Fibroblast of lung (primary cell): ENCODE data around the gene ANXA6. TPM values are rescaled to one million over a fixed set of nuclear protein-coding genes. Genes with fewer than 3 reads are reported as not detected.

ENCODE experiments used
- DNase-seq, 2 donors: peaks; one replicate each; pipeline versions ENCODE4 v3.0.0 to v3.0.0-alpha.2; 2010; ENCODE audit warnings: low read depth in 2 of 2
- H2AFZ ChIP-seq: 2 replicates; pipeline ENCODE4 v1.5.1; 2012; ENCODE audit warnings: low read length, control low read depth, inconsistent platforms
- H3K27ac ChIP-seq: 2 replicates; pipeline ENCODE4 v1.5.1; 2011; ENCODE audit warnings: low read length, control low read depth; ENCODE audit not compliant: insufficient read depth
- H3K27me3 ChIP-seq: 2 replicates; pipeline ENCODE4 v1.5.1; 2011; ENCODE audit warnings: mild to moderate bottlenecking, low read length; ENCODE audit not compliant: control insufficient read depth, insufficient read depth
- H3K36me3 ChIP-seq: 2 replicates; pipeline ENCODE4 v1.5.1; 2011; ENCODE audit warnings: low read length; ENCODE audit not compliant: control insufficient read depth, insufficient read depth
- H3K4me1 ChIP-seq: 2 replicates; pipeline ENCODE4 v1.5.1; 2011; ENCODE audit warnings: low read length; ENCODE audit not compliant: control insufficient read depth, insufficient read depth; ENCODE audit errors: extremely low read depth
- H3K4me2 ChIP-seq: 2 replicates; pipeline ENCODE4 v1.5.1; 2011; ENCODE audit warnings: low read length, control low read depth; ENCODE audit not compliant: insufficient read depth; ENCODE audit errors: extremely low read depth
- H3K4me3 ChIP-seq, 4 experiments: fragments of 200-600 bp in 1 of 4; sonication (generic) in 1 of 4; replicated peaks in 1 of 4; 2 replicates each; pipeline ENCODE4 v1.5.1; 2011 to 2016; ENCODE audit warnings: low read length in 4 of 4, low read depth in 3 of 4, mild to moderate bottlenecking in 3 of 4, control low read depth in 2 of 4, inconsistent platforms in 1 of 4, mixed read lengths in 1 of 4; ENCODE audit not compliant: insufficient read depth in 1 of 4; ENCODE audit errors: control extremely low read depth in 1 of 4
- H3K79me2 ChIP-seq: 2 replicates; pipeline ENCODE4 v1.5.1; 2012; ENCODE audit warnings: mild to moderate bottlenecking, low read length, inconsistent platforms; ENCODE audit not compliant: control insufficient read depth, insufficient read depth
- H3K9ac ChIP-seq: 2 replicates; pipeline ENCODE4 v1.5.1; 2011; ENCODE audit warnings: mild to moderate bottlenecking, low read length, control low read depth; ENCODE audit not compliant: insufficient read depth
- H3K9me3 ChIP-seq: 2 replicates; pipeline ENCODE4 v1.5.1; 2012; ENCODE audit warnings: low read depth, low read length; ENCODE audit not compliant: control insufficient read depth, insufficient read depth
- H4K20me1 ChIP-seq: 2 replicates; pipeline ENCODE4 v1.5.1; 2011; ENCODE audit warnings: low read length; ENCODE audit not compliant: control insufficient read depth, insufficient read depth; ENCODE audit errors: extremely low read depth
- EZH2 ChIP-seq: IDR thresholded peaks from 2 replicates; pipeline ENCODE4 v1.5.1; 2012; ENCODE audit warnings: low read length, control low read depth, mild to moderate bottlenecking; ENCODE audit errors: missing control alignments
- polyA plus RNA-seq, 2 donors: library from polyadenylated mRNA; depleted of rRNA in 1 of 2; stranded (reverse) in 1 of 2; unstranded in 1 of 2; fragments of >200 nt; gene quantifications; 2 replicates each; pipeline ENCODE4 v1.2.1, GENCODE V29; 2011 to 2012; ENCODE audit warnings: missing spikeins in 1 of 2
- total RNA-seq: library from RNA; depleted of rRNA; stranded (reverse); fragments of >200 nt; gene quantifications from 2 replicates; pipeline ENCODE4 v1.2.1, GENCODE V29; 2014
- TF ChIP-seq, protein P1 (sequence below), 2 donors: IDR thresholded peaks in 1 of 2; conservative IDR thresholded peaks in 1 of 2; 1 replicate in 1 of 2; 2 replicates in 1 of 2; pipeline ENCODE4 v1.5.1; 2011 to 2012; ENCODE audit warnings: low read length in 2 of 2, control low read depth in 1 of 2, inconsistent platforms in 1 of 2, low read depth in 1 of 2, mild to moderate bottlenecking in 1 of 2

The ANXA6 gene
- total and polyA plus RNA-seq, 2 donors (not counting 1 experiment from before 2014, with no cell fraction given), result 591 to 615 TPM

- no peak for TF ChIP-seq EZH2
- TF ChIP-seq, protein P1, sequence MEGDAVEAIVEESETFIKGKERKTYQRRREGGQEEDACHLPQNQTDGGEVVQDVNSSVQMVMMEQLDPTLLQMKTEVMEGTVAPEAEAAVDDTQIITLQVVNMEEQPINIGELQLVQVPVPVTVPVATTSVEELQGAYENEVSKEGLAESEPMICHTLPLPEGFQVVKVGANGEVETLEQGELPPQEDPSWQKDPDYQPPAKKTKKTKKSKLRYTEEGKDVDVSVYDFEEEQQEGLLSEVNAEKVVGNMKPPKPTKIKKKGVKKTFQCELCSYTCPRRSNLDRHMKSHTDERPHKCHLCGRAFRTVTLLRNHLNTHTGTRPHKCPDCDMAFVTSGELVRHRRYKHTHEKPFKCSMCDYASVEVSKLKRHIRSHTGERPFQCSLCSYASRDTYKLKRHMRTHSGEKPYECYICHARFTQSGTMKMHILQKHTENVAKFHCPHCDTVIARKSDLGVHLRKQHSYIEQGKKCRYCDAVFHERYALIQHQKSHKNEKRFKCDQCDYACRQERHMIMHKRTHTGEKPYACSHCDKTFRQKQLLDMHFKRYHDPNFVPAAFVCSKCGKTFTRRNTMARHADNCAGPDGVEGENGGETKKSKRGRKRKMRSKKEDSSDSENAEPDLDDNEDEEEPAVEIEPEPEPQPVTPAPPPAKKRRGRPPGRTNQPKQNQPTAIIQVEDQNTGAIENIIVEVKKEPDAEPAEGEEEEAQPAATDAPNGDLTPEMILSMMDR (conservative IDR thresholded peaks at IDR 0.05 in 1 of 2, IDR thresholded peaks at IDR 0.05 in 1 of 2; ENCODE audit: low read depth in 1 of 2, low read length in 2 of 2), result no peak
- no peak for DNase-seq
- peaks cover 2% of the 10 kb centered on the region for H3K79me2 ChIP-seq
- H3K4me1 ChIP-seq, result peaks cover 28% of the 10 kb centered on the region
- no peak overlapping the region for H3K4me3 ChIP-seq
- peaks cover 5% of the 10 kb centered on the region for H3K36me3 ChIP-seq
- no peak overlapping the region for H3K9ac ChIP-seq
- H2AFZ ChIP-seq, result no peak overlapping the region
- H3K4me2 ChIP-seq, result no peak overlapping the region
- H3K27me3 ChIP-seq, result no peaks in the 10 kb centered on the region
- no peaks in the 10 kb centered on the region for H3K9me3 ChIP-seq
- no peak overlapping the region for H3K27ac ChIP-seq
- H4K20me1 ChIP-seq, result peaks cover 1% of the 10 kb centered on the region
Measured at GRCh38 chr5:151064916-151065499, 92.6 kb downstream of the ANXA6 start.

DNA sequence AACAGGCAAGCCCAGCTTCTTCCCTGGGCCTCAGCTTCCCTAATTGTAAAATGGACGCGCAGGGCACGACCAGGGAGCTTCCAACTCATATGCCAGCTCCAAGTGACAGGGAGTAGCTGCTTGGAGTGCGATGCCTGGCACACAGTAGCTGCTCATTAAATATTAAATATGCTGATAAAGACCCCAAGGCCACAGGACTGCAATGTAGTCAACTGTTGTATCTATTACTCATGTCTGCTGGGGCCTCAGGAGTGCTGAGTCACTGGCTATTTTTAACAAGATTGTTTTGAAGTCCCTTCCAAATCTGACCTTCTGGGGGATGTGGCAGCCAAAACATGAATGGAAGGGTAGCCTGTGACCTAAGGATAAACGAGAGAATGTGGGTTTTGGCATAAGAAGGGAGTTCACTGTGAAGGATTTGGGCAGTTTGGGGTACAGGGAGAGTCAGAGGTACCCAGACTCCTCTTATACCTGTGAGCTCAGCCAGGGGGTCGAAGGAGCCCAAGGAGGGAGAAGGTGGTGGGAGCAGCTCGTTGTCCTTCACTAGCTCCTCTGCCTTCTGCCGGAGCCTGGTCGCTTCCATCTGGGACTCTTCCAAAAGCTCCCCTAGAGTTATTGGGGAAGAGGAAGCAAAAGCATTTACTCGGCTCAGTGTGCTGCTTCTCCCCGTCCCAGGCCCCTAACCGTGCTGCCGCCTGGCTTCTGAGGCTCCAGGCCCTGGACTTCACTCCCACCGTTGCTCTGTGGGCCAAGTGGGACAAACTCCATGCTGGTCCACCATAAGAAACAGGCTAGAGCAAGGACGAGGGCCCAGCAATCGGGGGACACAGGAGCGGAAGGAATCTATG, 94.2 kb downstream of the ANXA6 start:
- H3K27ac ChIP-seq, result peak overlapping the region; percentile 80
- H3K9me3 ChIP-seq, result no peaks in the 10 kb centered on the region
- peaks cover 1% of the 10 kb centered on the region for H4K20me1 ChIP-seq
- no peak overlapping the region for H2AFZ ChIP-seq
- H3K4me3 ChIP-seq, result peak overlapping the region in 1 of 4 experiments; percentile 25
- peaks cover 26% of the 10 kb centered on the region for H3K4me1 ChIP-seq
- peak overlapping the region; percentile 76 for H3K4me2 ChIP-seq
- peaks cover 7% of the 10 kb centered on the region for H3K36me3 ChIP-seq
- no peak overlapping the region for H3K9ac ChIP-seq
- no peaks in the 10 kb centered on the region for H3K27me3 ChIP-seq
- peaks cover 2% of the 10 kb centered on the region for H3K79me2 ChIP-seq
- peak; percentile 75 to 91 for DNase-seq
- no peak for TF ChIP-seq EZH2
- TF ChIP-seq, protein P1 (conservative IDR thresholded peaks at IDR 0.05 in 1 of 2, IDR thresholded peaks at IDR 0.05 in 1 of 2; ENCODE audit: low read depth in 1 of 2, low read length in 2 of 2), result no peak

- DNase-seq, result no peak
- Histone ChIP-seq H3K36me3 (peaks cover 7% of the 10 kb centered on the region), H4K20me1 (no peaks in the 10 kb centered on the region), H3K79me2 (peaks cover under 1% of the 10 kb centered on the region), H3K9ac (no peak overlapping the region), H3K4me1 (peaks cover 26% of the 10 kb centered on the region), H2AFZ (no peak overlapping the region), H3K27me3 (no peaks in the 10 kb centered on the region), H3K4me2 (peak overlapping the region; percentile 4), H3K9me3 (no peaks in the 10 kb centered on the region), H3K27ac (no peak overlapping the region), H3K4me3 (no peak overlapping the region)
- no peak for TF ChIP-seq EZH2
- TF ChIP-seq, protein P1 (conservative IDR thresholded peaks at IDR 0.05 in 1 of 2, IDR thresholded peaks at IDR 0.05 in 1 of 2; ENCODE audit: low read depth in 1 of 2, low read length in 2 of 2), result no peak
Measured at GRCh38 chr5:151062405-151063141, 95.0 kb downstream of the ANXA6 start.
